GM13976 (cell line): ENCODE measurements around the gene MTHFD2.

Source experiments
- DNase-seq: peaks from one replicate; pipeline ENCODE4 v3.0.0; 2012; ENCODE audit warnings: low spot score
- CTCF ChIP-seq: IDR thresholded peaks from 2 replicates; pipeline ENCODE4 v1.5.1; 2012; ENCODE audit warnings: borderline replicate concordance, mild to moderate bottlenecking; ENCODE audit not compliant: insufficient read depth; ENCODE audit errors: extremely low read depth, missing control alignments, control extremely low read depth
- in situ Hi-C: fragments of 300-500 bp; cut with MboI; formaldehyde crosslinking; loops from one replicate; pipeline ENCODE4 v1.12.0; 2022; ENCODE audit warnings: low sequenced_read_pairs, mixed read lengths, inconsistent platforms; ENCODE audit not compliant: unreplicated experiment

Gene MTHFD2

GRCh38 chr2:74238879-74239278 lies 40.5 kb downstream of the MTHFD2 start:
- DNase-seq: no peak
- TF ChIP-seq CTCF: no peak
- in situ Hi-C loops: no loop called here

- in situ Hi-C loops: no loop called here
- no peak for TF ChIP-seq CTCF
- no peak for DNase-seq
Measured at GRCh38 chr2:74239346-74239745, 40.9 kb downstream of the MTHFD2 start.

- DNase-seq: no peak
- TF ChIP-seq CTCF: no peak
- in situ Hi-C loops: no loop called here
Measured at GRCh38 chr2:74242354-74243071, 44.1 kb downstream of the MTHFD2 start.

DNA sequence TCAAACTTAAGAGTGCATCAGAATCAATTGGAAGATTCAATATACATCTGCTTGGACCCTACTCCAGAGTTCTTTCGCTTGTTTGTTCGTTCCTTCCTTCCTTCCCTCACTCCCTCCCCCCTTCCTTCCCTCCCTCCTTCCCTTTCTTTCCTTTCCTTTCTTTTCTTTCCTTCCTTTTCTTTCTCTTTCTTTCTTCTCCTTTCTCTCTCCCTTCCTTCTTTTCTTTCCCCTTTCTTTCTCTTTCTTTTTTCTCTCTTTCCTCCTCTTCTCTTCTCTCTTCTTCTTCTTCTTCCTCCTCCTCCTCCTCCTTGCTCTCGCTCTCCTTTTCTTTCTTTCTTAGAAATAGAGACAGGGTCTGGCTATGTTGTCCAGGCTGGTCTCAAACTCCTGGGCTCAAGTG lies 45.9 kb downstream of the MTHFD2 start:
- TF ChIP-seq CTCF: no peak
- in situ Hi-C loops: no loop called here

DNA sequence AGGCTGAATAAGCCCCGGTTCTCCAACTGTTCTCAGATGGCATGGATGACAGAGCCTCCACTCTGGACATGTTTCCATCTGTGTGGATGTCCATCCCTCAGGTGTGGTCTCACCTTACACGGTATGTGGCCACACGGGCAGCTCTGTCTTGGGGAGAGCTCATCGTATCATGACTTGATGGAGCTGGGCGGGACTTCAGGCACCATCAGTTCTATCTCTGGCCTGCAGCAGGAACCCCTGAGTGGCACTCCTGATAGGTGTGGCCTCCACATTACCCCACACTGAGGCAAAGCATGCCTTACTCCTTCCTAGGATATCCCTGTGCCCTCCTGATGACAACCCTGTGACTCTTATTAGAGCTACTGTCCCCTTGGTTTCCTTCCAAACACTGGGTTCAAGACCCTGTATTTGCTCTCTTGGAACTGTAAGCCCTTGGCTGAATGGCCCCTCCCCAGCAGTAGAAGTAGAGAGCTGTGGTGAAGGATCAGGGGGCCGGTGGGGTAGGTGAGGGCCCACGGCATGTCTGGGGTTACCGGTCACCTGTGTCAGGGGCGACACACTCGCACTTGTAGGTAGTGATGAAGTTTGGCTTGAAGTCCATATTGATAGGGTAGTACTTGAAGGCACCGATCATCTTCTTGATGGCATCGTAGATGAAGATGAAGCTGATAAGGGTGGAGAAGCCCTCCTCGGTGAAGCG lies 48.2 kb downstream of the MTHFD2 start:
- in situ Hi-C loops: no loop called here
- no peak for DNase-seq
- no peak for TF ChIP-seq CTCF

More for the DNA sequence above, 45.9 kb downstream of the MTHFD2 start:
- no peak for DNase-seq

DNA sequence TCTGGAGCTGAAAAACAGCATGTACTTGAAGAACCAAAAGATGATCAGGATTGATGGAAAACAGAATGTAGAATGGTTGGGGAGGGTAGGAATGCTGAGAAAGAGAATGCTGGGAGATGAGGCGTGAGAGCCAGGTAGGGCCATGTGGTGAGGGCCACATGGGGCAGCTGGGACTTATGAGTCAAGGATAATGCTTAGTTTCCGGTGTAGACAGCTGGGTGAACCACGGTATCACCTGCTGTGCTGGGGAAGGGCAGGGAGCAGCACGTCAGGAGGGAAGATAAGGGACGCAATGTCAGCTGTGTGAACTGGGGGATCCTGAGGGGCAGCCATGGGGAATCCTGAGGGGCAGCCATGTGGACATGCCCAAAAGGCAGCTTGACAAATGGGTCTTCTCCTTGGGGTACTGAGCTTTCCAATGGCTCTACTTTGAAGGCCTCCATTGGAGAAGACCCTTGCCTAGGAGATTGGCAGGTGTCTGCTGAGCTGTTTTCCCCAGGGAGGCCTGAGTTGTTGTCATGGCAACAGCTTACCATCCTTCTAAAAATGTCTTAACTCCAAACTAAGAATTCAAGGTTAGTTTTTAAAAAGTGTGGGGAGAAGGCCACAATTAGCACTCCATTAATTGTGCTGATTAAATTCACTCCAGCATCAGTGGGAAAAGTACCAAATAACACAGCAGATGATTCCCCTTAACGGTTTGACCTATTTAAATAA lies 51.1 kb downstream of the MTHFD2 start:
- in situ Hi-C loops: loop anchor here (5.0 kb wide), 1 partner anchor 88 kb away; no protein-coding TSS in a partner anchor
- no peak for TF ChIP-seq CTCF
- DNase-seq: no peak
